ENCODE data around the gene RAB43.
"Not testable (repeated sequence)": the region's sequence is repeated elsewhere in the genome, so short reads cannot be mapped to it uniquely, and the experiment has no call there.

The RAB43 gene

DNA sequence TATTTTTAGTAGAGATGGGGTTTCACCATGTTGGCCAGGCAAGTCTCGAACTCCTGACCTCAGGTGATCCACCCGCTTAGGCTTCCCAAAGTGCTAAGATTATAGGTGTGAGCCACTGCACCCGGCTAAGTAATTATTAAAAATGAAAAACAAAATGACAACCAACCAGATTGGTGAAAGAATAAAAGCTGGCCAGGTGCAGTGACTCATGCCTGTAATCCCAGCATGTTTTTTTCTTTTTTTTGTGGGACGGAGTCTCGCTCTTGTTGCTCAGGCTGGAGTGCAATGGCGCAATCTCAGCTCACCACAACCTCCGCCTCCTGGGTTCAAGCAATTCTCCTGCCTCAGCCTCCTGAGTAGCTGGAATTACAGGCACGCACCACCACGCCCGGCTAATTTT is 14.7 kb upstream of the RAB43 start:
- H3K27me3 ChIP-seq (ENCODE audit: low read depth, low read length); H3K27ac ChIP-seq (ENCODE audit: low read length); H3K4me3 ChIP-seq (ENCODE audit: low read depth in 1 of 2, low read length in 2 of 2); H3K4me1 ChIP-seq (ENCODE audit: control insufficient read depth in 1 of 2, insufficient read depth in 2 of 2, low read length in 2 of 2); H3K9me3 ChIP-seq (ENCODE audit: control insufficient read depth in 1 of 2, low read length in 2 of 2): not testable (repeated sequence)
- peaks cover 47 to 61% of the 10 kb centered on the region in 2 donors for H3K36me3 ChIP-seq (ENCODE audit: control insufficient read depth in 1 of 2, insufficient read depth in 2 of 2, low read length in 2 of 2)

DNA sequence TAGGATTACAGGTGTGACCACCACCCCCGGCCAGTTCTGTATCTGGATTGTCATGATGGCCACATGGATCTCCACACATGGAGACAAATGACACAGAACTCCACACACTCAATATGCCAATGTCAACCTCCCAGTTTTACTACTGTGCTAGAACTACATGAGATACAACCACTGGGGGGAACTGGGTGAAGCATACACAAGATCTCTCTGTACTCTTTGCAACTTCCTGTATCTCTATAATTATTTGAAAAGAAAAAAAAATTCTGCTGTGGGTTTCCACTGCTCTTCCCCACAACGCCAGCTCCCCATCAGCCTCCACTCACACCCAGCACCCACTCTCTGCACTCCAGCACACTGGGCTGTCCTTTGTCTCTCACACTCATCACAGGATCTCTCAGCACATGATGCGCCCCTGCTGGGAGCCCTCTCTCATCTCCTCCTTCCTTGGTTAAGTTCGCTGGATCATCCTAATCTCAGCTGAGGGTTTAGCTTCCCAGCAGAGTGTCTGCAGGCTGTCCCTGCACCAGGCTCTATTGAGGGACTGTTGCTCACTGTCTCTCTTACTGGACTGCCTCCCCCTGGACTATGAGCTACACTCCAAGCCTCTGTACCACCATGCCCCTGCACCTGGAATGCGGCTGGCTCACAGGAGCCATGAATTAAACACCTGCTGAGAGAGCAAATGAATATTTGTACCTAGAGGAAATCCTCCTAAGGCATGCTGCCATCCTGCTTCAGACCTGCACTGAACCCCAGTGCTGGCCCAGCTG is 10.7 kb upstream of the RAB43 start:
- Histone ChIP-seq H3K9me3 (ENCODE audit: control insufficient read depth in 1 of 2, low read length in 2 of 2) (no peaks in the 10 kb centered on the region), H3K4me1 (ENCODE audit: control insufficient read depth in 1 of 2, insufficient read depth in 2 of 2, low read length in 2 of 2) (no peaks in the 10 kb centered on the region), H3K36me3 (ENCODE audit: control insufficient read depth in 1 of 2, insufficient read depth in 2 of 2, low read length in 2 of 2) (peaks cover 49 to 75% of the 10 kb centered on the region in 2 donors), H3K4me3 (ENCODE audit: low read depth in 1 of 2, low read length in 2 of 2) (no peak overlapping the region), H3K27ac (ENCODE audit: low read length) (no peak overlapping the region), H3K27me3 (ENCODE audit: low read depth, low read length) (no peaks in the 10 kb centered on the region)

DNA sequence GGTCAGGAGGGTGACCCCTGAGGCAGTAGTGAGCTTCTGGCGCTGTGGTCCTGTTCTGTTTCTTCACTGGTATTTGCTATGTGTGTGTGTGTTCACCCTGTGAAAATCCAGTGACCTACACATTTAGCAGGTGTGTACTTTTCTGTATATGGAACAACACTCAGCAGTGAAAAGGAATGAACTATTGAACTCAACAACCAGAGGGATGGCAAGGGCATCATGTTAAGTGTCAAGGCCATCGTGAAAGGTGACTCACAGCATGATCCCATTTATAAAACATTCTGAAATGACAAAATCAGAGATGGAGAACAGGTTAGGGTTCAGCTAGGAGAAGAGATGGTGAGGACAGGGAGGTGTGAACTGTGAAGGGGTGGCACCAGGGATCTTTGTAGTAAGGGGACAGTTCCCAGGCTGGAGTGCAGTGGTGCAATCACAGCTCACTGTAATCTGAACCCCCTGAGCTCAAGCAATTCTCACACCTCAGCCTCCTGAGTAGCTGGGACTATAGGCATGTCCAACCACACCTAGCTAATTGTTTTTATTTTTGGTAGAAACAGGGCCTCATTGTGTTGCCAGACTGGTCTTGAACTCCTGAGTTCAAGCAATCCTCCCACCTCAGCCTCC is 10.0 kb upstream of the RAB43 start:
- Histone ChIP-seq H3K36me3 (ENCODE audit: control insufficient read depth in 1 of 2, insufficient read depth in 2 of 2, low read length in 2 of 2) (peaks cover 46 to 72% of the 10 kb centered on the region in 2 donors), H3K27ac (ENCODE audit: low read length) (no peak overlapping the region), H3K4me3 (ENCODE audit: low read depth in 1 of 2, low read length in 2 of 2) (no peak overlapping the region), H3K27me3 (ENCODE audit: low read depth, low read length) (no peaks in the 10 kb centered on the region), H3K9me3 (ENCODE audit: control insufficient read depth in 1 of 2, low read length in 2 of 2) (no peaks in the 10 kb centered on the region), H3K4me1 (ENCODE audit: control insufficient read depth in 1 of 2, insufficient read depth in 2 of 2, low read length in 2 of 2) (no peaks in the 10 kb centered on the region)

DNA sequence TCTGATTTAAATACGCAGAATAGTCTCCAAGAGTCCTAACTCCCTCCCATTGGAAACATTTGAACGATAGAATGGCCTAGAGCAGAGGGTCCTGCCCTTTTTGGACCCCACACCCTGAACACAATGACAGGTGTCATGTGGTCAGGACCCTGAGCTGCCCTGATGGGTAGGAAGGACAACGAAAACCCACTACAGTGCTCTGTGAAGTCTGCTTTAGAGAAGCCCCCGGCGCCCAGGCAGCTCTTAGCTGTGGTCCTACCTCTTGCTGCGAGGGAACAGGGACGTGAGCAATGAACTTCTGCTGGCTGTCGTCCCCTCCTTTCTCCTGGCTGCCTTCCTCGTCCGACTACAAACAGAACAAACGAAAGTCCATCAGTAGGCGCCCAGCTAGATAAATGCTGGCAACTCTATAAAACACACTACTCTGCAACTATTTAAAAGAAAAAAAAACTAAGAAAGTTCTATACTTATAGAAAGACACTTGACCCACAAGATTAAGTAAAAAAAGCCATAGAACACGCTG is 8.7 kb upstream of the RAB43 start:
- H3K27ac ChIP-seq (ENCODE audit: low read length) = no peak overlapping the region
- H3K9me3 ChIP-seq (ENCODE audit: control insufficient read depth in 1 of 2, low read length in 2 of 2) = no peaks in the 10 kb centered on the region

DNA sequence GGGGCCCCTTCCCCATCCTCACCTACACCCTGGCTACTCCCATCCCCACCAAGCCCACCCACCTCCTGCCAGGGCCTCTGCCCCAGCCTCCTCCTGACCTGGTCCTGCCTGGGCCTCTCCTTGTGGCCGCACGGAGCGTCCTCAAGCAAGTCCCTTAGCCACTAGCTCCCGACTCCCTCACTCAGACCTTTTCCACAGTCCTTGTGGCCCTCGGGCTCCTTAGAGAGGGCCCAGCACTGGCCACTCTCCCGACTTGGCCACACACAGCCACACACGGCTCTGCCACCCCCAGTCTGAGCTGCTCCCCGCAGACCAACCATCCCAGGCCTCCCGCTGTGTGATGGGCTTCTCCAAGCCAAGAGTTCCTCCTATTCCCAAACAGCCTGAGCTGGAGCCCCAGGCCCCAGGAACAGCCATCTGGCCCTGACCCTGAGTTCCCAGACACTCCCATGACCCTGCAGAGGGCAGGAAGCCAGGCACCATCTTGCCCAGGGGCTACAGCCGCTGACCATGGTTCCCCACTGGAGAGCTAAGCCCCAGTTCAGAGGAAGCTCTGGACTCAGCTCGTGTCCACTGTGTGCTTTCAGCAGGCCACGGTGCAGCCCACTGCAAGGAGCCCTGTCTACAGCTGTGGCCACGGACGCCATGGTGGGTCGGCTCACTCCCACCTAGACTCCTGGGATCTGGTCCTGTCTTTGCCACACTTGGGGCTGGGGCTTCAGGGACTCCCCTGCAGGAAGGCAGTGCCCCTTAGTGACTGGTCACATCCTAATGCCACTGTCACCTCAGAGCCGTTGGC is 7.0 kb upstream of the RAB43 start:
- H3K27me3 ChIP-seq (ENCODE audit: low read depth, low read length) = no peaks in the 10 kb centered on the region
- H3K4me1 ChIP-seq (ENCODE audit: control insufficient read depth in 1 of 2, insufficient read depth in 2 of 2, low read length in 2 of 2) = no peaks in the 10 kb centered on the region
- peaks cover 33 to 56% of the 10 kb centered on the region in 2 donors for H3K36me3 ChIP-seq (ENCODE audit: control insufficient read depth in 1 of 2, insufficient read depth in 2 of 2, low read length in 2 of 2)
- no peak overlapping the region for H3K4me3 ChIP-seq (ENCODE audit: low read depth in 1 of 2, low read length in 2 of 2)
- no peaks in the 10 kb centered on the region for H3K9me3 ChIP-seq (ENCODE audit: control insufficient read depth in 1 of 2, low read length in 2 of 2)
- no peak overlapping the region for H3K27ac ChIP-seq (ENCODE audit: low read length)

More for the DNA sequence above, 8.7 kb upstream of the RAB43 start:
- no peak overlapping the region for H3K4me3 ChIP-seq (ENCODE audit: low read depth in 1 of 2, low read length in 2 of 2)
- no peaks in the 10 kb centered on the region for H3K4me1 ChIP-seq (ENCODE audit: control insufficient read depth in 1 of 2, insufficient read depth in 2 of 2, low read length in 2 of 2)
- no peaks in the 10 kb centered on the region for H3K27me3 ChIP-seq (ENCODE audit: low read depth, low read length)
- peaks cover 46 to 72% of the 10 kb centered on the region in 2 donors for H3K36me3 ChIP-seq (ENCODE audit: control insufficient read depth in 1 of 2, insufficient read depth in 2 of 2, low read length in 2 of 2)

DNA sequence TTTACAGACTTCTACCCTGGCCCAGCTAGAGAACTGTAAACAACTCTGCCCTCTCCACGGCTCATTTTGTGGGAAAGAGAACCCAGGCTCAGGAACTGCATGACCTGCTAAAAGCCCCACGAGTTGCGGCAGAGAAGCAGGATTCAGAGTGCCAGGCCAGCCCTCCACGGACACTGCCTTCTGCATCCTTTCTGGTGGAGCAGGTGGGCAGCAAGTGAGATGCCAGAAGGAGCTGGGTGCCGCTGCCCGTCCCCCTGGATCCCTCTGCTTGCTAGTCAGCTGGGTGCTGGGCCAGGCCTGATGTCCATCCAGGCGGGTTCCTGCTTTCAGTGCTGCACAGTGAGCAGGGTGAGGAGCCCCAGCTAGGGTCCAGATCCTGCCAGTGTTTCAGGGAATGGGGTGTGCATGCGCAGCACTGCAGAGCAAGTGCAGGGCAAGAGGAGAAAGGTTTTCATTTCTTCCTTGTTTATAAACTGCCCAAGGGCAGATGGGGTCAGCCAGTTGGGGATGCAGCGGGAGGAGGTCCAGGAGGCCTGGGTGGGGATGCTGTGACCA is 5.2 kb upstream of the RAB43 start:
- H3K4me3 ChIP-seq (ENCODE audit: low read depth in 1 of 2, low read length in 2 of 2) = no peak overlapping the region
- no peaks in the 10 kb centered on the region for H3K27me3 ChIP-seq (ENCODE audit: low read depth, low read length)
- H3K4me1 ChIP-seq (ENCODE audit: control insufficient read depth in 1 of 2, insufficient read depth in 2 of 2, low read length in 2 of 2) = no peaks in the 10 kb centered on the region
- no peaks in the 10 kb centered on the region for H3K9me3 ChIP-seq (ENCODE audit: control insufficient read depth in 1 of 2, low read length in 2 of 2)
- peaks cover 16 to 39% of the 10 kb centered on the region in 2 donors for H3K36me3 ChIP-seq (ENCODE audit: control insufficient read depth in 1 of 2, insufficient read depth in 2 of 2, low read length in 2 of 2)
- H3K27ac ChIP-seq (ENCODE audit: low read length) = no peak overlapping the region

DNA sequence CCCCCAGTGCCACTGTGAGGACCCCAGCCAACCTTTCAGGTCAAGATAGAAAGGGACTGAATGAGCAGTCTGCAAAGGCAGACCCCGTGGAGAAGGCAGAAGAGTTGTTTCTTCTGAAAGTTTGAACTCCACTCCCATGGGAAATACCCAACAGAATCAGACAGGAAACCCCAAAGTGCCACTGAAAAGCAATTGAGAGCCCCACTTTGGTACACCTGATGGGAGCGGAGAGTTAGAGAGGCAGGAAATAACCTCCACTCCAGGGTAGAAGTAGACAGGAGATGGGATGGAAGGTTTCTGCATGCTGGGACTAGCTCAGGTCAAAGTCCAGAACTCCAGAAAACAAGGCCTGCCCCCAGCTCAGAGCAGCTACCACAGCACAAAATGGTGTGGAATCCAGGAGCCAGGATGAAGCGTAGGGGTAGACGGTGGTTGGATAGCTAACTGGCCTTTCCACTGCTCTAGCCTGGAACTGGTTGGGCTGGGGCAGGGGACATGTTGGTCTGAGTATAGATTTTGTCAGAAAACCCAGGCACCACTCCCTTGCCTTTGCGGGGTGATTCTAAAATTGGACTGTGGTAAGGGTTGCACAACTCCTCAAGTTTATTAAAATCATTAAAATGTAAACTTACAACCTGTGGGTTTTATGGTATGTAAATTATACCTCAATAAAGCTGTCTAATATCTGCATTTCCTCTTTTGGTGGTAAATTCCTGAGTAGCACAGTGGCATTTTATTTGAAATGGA is 1.9 kb upstream of the RAB43 start:
- H3K27me3 ChIP-seq (ENCODE audit: low read depth, low read length) = no peaks in the 10 kb centered on the region
- H3K9me3 ChIP-seq (ENCODE audit: control insufficient read depth in 1 of 2, low read length in 2 of 2) = no peaks in the 10 kb centered on the region
- H3K27ac ChIP-seq (ENCODE audit: low read length) = no peak overlapping the region
- H3K4me3 ChIP-seq (ENCODE audit: low read depth in 1 of 2, low read length in 2 of 2) = no peak overlapping the region
- peaks cover 0 to 8% of the 10 kb centered on the region in 2 donors for H3K36me3 ChIP-seq (ENCODE audit: control insufficient read depth in 1 of 2, insufficient read depth in 2 of 2, low read length in 2 of 2)
- H3K4me1 ChIP-seq (ENCODE audit: control insufficient read depth in 1 of 2, insufficient read depth in 2 of 2, low read length in 2 of 2) = peaks cover 11 to 14% of the 10 kb centered on the region in 2 donors

DNA sequence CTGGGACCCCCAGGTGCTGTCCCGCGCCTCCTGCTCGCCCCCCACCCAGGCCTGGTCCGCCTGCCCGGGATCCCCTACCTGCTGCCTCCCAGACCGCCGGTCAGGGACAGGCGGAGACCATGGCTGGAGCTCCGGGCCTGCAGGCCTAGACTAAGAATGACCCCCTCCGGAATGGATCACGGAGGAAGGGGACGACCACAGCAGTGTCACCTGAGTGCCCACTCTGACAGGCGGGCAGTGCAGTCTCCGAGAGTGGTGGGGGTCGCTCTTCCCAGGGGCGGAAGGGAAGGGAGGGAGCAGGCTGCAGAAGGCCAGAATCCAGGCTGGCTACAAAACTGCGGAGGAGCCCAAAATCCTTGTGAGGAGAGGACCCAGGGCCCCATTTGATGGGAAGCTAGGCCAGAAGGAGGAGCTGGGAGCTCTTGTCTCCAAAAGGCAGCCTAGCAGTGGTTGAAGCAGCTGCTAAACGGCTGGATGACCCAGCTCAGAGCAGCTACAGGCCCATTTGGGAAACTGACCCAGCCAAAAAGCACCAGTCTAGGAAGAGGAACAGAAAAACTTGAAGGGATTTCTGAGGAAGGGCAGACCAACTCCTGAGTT is 908 bp upstream of the RAB43 start:
- Histone ChIP-seq H3K36me3 (ENCODE audit: control insufficient read depth in 1 of 2, insufficient read depth in 2 of 2, low read length in 2 of 2) (no peaks in the 10 kb centered on the region), H3K4me3 (ENCODE audit: low read depth in 1 of 2, low read length in 2 of 2) (peak overlapping the region in 1 of 2 donors; percentile 54), H3K4me1 (ENCODE audit: control insufficient read depth in 1 of 2, insufficient read depth in 2 of 2, low read length in 2 of 2) (peaks cover 11 to 14% of the 10 kb centered on the region in 2 donors), H3K9me3 (ENCODE audit: control insufficient read depth in 1 of 2, low read length in 2 of 2) (no peaks in the 10 kb centered on the region), H3K27ac (ENCODE audit: low read length) (no peak overlapping the region), H3K27me3 (ENCODE audit: low read depth, low read length) (no peaks in the 10 kb centered on the region)

DNA sequence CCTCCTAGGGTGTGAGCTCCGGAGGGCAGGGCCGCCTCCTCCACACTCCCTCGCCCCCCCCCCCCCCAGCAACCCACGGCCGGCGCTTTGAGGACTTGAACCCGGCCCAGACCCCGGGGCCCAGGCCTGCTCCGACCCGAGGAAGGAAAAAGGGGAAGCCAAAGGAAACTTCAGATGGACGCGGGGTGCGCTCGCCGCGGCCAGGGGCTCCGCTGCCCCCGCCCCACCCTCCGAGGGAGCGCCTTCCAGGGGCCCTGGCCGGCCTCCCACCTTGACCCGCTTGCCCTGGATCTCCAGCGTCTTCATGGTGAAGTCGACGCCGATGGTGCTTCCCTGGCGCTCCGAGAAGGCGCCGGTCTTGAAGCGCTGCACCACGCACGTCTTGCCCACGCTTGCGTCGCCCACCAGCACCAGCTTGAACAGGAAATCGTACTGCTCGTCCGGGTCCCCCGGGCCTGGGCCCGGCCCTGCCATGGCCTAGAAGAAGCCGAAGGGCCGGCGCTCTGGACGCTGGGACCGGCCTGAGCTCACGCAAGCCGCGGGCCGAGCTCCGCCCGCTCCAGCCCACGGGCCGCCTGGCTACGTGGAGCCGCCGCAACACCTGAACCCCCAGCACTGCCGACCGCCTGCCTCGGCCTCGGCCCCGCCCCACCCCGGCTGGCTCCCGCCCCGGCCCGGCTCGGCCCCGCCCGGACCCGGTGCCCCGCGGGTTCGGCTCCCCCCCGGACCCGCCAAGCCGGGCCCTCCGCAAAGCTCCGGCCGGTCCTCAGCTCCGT is 400 bp downstream of the RAB43 start:
- peaks cover 18 to 20% of the 10 kb centered on the region in 2 donors for H3K4me1 ChIP-seq (ENCODE audit: control insufficient read depth in 1 of 2, insufficient read depth in 2 of 2, low read length in 2 of 2)

More for the DNA sequence above, 400 bp downstream of the RAB43 start:
- no peaks in the 10 kb centered on the region for H3K27me3 ChIP-seq (ENCODE audit: low read depth, low read length)
- H3K4me3 ChIP-seq (ENCODE audit: low read depth in 1 of 2, low read length in 2 of 2) = peak overlapping the region; percentile 51 to 83
- H3K36me3 ChIP-seq (ENCODE audit: control insufficient read depth in 1 of 2, insufficient read depth in 2 of 2, low read length in 2 of 2) = no peaks in the 10 kb centered on the region
- H3K9me3 ChIP-seq (ENCODE audit: control insufficient read depth in 1 of 2, low read length in 2 of 2) = no peaks in the 10 kb centered on the region
- peak overlapping the region; percentile 60 for H3K27ac ChIP-seq (ENCODE audit: low read length)

All from muscle layer of duodenum (tissue), 2 donors.